Mesendoderm (in vitro differentiated cells): ENCODE data around the gene TCF7L1.

Experiments
- DNase-seq: peaks from one replicate; pipeline ENCODE4 v3.0.0; 2013
- H2AK5ac ChIP-seq: 2 replicates; pipeline ENCODE4 v1.6.1; 2013; ENCODE audit warnings: low read length, inconsistent platforms
- H2BK120ac ChIP-seq: 2 replicates; pipeline ENCODE4 v1.6.1; 2013; ENCODE audit warnings: low read depth, mild to moderate bottlenecking, low read length, moderate library complexity, mixed read lengths
- H2BK15ac ChIP-seq: replicated peaks from 2 replicates; pipeline ENCODE4 v1.6.1; 2013; ENCODE audit warnings: low read depth, mild to moderate bottlenecking, moderate library complexity
- H2BK5ac ChIP-seq: 2 replicates; pipeline ENCODE4 v1.6.1; 2013; ENCODE audit warnings: low read length, inconsistent platforms
- H3K18ac ChIP-seq: 2 replicates; pipeline ENCODE4 v1.6.1; 2013; ENCODE audit warnings: mild to moderate bottlenecking, low read length, mixed read lengths
- H3K23ac ChIP-seq: one replicate; pipeline ENCODE4 v1.6.1; 2013; ENCODE audit warnings: low read length
- H3K27ac ChIP-seq: 2 replicates; pipeline ENCODE4 v1.5.1; 2013; ENCODE audit warnings: low read depth, mild to moderate bottlenecking, inconsistent platforms, low read length, moderate library complexity
- H3K27me3 ChIP-seq: 2 replicates; pipeline ENCODE4 v1.6.1; 2013; ENCODE audit warnings: low read length, control low read depth, mild to moderate bottlenecking, inconsistent platforms; ENCODE audit not compliant: insufficient read depth, poor library complexity
- H3K36me3 ChIP-seq: 2 replicates; pipeline ENCODE4 v1.6.1; 2013; ENCODE audit warnings: low read length, inconsistent platforms; ENCODE audit not compliant: control insufficient read depth, insufficient read depth
- H3K4ac ChIP-seq: one replicate; pipeline ENCODE4 v1.6.1; 2013; ENCODE audit warnings: low read depth, mild to moderate bottlenecking, low read length, moderate library complexity
- H3K4me1 ChIP-seq: 2 replicates; pipeline ENCODE4 v1.6.1; 2013; ENCODE audit warnings: low read depth, low read length, inconsistent platforms; ENCODE audit not compliant: control insufficient read depth
- H3K4me2 ChIP-seq: 2 replicates; pipeline ENCODE4 v1.6.1; 2013; ENCODE audit warnings: low read length
- H3K4me3 ChIP-seq: 2 replicates; pipeline ENCODE4 v1.5.1; 2013; ENCODE audit warnings: mild to moderate bottlenecking, low read length
- H3K56ac ChIP-seq: one replicate; pipeline ENCODE4 v1.6.1; 2013; ENCODE audit warnings: low read length
- H3K79me1 ChIP-seq: 2 replicates; pipeline ENCODE4 v1.6.1; 2013; ENCODE audit warnings: low read length, inconsistent platforms
- H3K79me2 ChIP-seq: 2 replicates; pipeline ENCODE4 v1.6.1; 2013; ENCODE audit warnings: mild to moderate bottlenecking, low read length; ENCODE audit not compliant: control insufficient read depth, insufficient read depth
- H3K9ac ChIP-seq: 2 replicates; pipeline ENCODE4 v1.6.1; 2013; ENCODE audit warnings: low read length, inconsistent platforms
- H4K5ac ChIP-seq: one replicate; pipeline ENCODE4 v1.6.1; 2013; ENCODE audit warnings: low read length
- H4K8ac ChIP-seq: one replicate; pipeline ENCODE4 v1.6.1; 2013; ENCODE audit warnings: low read depth, mild to moderate bottlenecking, control low read depth, low read length, moderate library complexity
- WGBS: extraction: QIAGEN DNeasy Blood & Tissue Kit; methylation state at CpG from one replicate; pipeline ENCODE4 v1.1.7; 2013; ENCODE audit warnings: low lambda C conversion rate, missing lambda C conversion rate; ENCODE audit not compliant: insufficient coverage; ENCODE audit errors: extremely low coverage; 5-methylcytosine and 5-hydroxymethylcytosine counted together

TCF7L1 gene

GRCh38 chr2:85257359-85257969 lies 124.3 kb downstream of the TCF7L1 start:
- no CpG with 5 or more reads among the region's 12 CpGs for WGBS
- peaks cover 31% of the 10 kb centered on the region for H3K4me1 ChIP-seq
- no peak overlapping the region for H3K4me2 ChIP-seq
- no peak overlapping the region for H3K4me3 ChIP-seq
- H4K8ac ChIP-seq: no peak overlapping the region
- H2BK5ac ChIP-seq: peak overlapping the region; percentile 29
- no peak overlapping the region for H4K5ac ChIP-seq
- peak overlapping the region; percentile 60 for H3K56ac ChIP-seq
- no peaks in the 10 kb centered on the region for H3K79me1 ChIP-seq
- H2AK5ac ChIP-seq: peak overlapping the region; percentile 72
- peak overlapping the region; percentile 33 for H3K18ac ChIP-seq
- no peak overlapping the region for H3K9ac ChIP-seq
- H2BK15ac ChIP-seq: no peak overlapping the region
- no peak overlapping the region for H2BK120ac ChIP-seq
- no peaks in the 10 kb centered on the region for H3K27me3 ChIP-seq
- H3K23ac ChIP-seq: no peak overlapping the region
- DNase-seq: no peak
- H3K79me2 ChIP-seq: no peaks in the 10 kb centered on the region
- no peak overlapping the region for H3K27ac ChIP-seq
- peak overlapping the region; percentile 56 for H3K4ac ChIP-seq
- no peaks in the 10 kb centered on the region for H3K36me3 ChIP-seq

GRCh38 chr2:85257970-85258605 lies 124.9 kb downstream of the TCF7L1 start:
- Histone ChIP-seq H3K18ac (peak overlapping the region; percentile 3), H3K56ac (no peak overlapping the region), H3K4me3 (no peak overlapping the region), H3K27me3 (no peaks in the 10 kb centered on the region), H3K4me2 (no peak overlapping the region), H3K23ac (no peak overlapping the region), H3K4ac (peak overlapping the region; percentile 38), H2BK5ac (peak overlapping the region; percentile 6), H3K9ac (no peak overlapping the region), H3K79me1 (no peaks in the 10 kb centered on the region), H4K5ac (no peak overlapping the region), H3K79me2 (no peaks in the 10 kb centered on the region), H2AK5ac (no peak overlapping the region), H3K36me3 (no peaks in the 10 kb centered on the region), H2BK120ac (no peak overlapping the region), H4K8ac (no peak overlapping the region), H3K27ac (no peak overlapping the region), H3K4me1 (peaks cover 31% of the 10 kb centered on the region), H2BK15ac (no peak overlapping the region)
- WGBS: no CpG with 5 or more reads among the region's 7 CpGs
- no peak for DNase-seq

- peak; percentile 94 for DNase-seq
Measured at GRCh38 chr2:85259101-85259590, 126.0 kb downstream of the TCF7L1 start.

GRCh38 chr2:85259879-85260278 lies 126.7 kb downstream of the TCF7L1 start:
- no peak for DNase-seq
- Histone ChIP-seq H2BK15ac (no peak overlapping the region), H3K18ac (no peak overlapping the region), H3K4me3 (no peak overlapping the region), H3K36me3 (no peaks in the 10 kb centered on the region), H2BK5ac (no peak overlapping the region), H3K56ac (peak overlapping the region; percentile 66), H3K23ac (no peak overlapping the region), H3K27ac (peak overlapping the region; percentile 14), H3K9ac (no peak overlapping the region), H2AK5ac (no peak overlapping the region), H2BK120ac (no peak overlapping the region), H3K79me2 (no peaks in the 10 kb centered on the region), H3K79me1 (no peaks in the 10 kb centered on the region), H4K5ac (no peak overlapping the region), H3K4me2 (no peak overlapping the region), H4K8ac (no peak overlapping the region), H3K4me1 (peaks cover 30% of the 10 kb centered on the region), H3K27me3 (no peaks in the 10 kb centered on the region), H3K4ac (no peak overlapping the region)
- WGBS: no CpG with 5 or more reads among the region's 4 CpGs

More at GRCh38 chr2:85259101-85259590, 126.0 kb downstream of the TCF7L1 start:
- H3K4me3 ChIP-seq: no peak overlapping the region
- no peak overlapping the region for H3K4ac ChIP-seq
- peak overlapping the region; percentile 37 for H3K27ac ChIP-seq
- H3K79me1 ChIP-seq: no peaks in the 10 kb centered on the region
- H3K4me1 ChIP-seq: peaks cover 30% of the 10 kb centered on the region
- H3K79me2 ChIP-seq: no peaks in the 10 kb centered on the region
- peak overlapping the region; percentile 74 for H3K56ac ChIP-seq
- WGBS: no CpG with 5 or more reads among the region's 11 CpGs
- H3K4me2 ChIP-seq: no peak overlapping the region
- H2BK15ac ChIP-seq: no peak overlapping the region
- no peaks in the 10 kb centered on the region for H3K27me3 ChIP-seq
- no peak overlapping the region for H2BK120ac ChIP-seq
- no peaks in the 10 kb centered on the region for H3K36me3 ChIP-seq
- no peak overlapping the region for H4K5ac ChIP-seq
- peak overlapping the region; percentile 6 for H3K9ac ChIP-seq
- peak overlapping the region; percentile 75 for H2BK5ac ChIP-seq
- no peak overlapping the region for H3K18ac ChIP-seq
- no peak overlapping the region for H2AK5ac ChIP-seq
- H4K8ac ChIP-seq: no peak overlapping the region
- peak overlapping the region; percentile 59 for H3K23ac ChIP-seq

DNA sequence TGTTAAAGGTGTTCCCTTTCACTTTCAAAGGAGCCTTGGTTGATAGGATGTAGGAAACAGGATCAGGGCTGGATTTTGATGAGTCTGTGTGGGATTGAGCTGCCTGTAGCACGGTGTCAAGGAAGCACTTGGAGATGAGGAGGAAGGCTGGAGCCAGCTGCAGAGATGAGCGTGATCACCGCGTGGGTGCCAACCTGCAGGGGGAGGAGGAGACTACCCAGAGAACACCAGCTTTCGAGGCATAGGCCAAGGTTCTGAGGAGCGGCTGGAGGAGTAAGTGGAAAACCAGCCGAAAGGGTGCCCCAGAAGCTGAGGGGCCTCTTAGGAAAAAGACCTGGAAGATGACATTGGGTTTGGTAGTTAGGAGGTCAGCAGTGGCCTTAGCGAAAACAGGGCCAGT lies 130.4 kb downstream of the TCF7L1 start:
- Histone ChIP-seq H2BK5ac (no peak overlapping the region), H3K79me2 (no peaks in the 10 kb centered on the region), H3K4me2 (no peak overlapping the region)

More for the DNA sequence above, 130.4 kb downstream of the TCF7L1 start:
- Histone ChIP-seq H3K79me1 (no peaks in the 10 kb centered on the region), H3K56ac (no peak overlapping the region), H3K9ac (no peak overlapping the region), H2BK15ac (no peak overlapping the region), H4K5ac (no peak overlapping the region), H3K18ac (no peak overlapping the region), H3K4me3 (no peak overlapping the region), H3K23ac (no peak overlapping the region), H3K4me1 (peaks cover 21% of the 10 kb centered on the region), H3K27ac (no peak overlapping the region), H3K36me3 (no peaks in the 10 kb centered on the region), H3K4ac (no peak overlapping the region), H2AK5ac (no peak overlapping the region), H3K27me3 (no peaks in the 10 kb centered on the region), H2BK120ac (no peak overlapping the region), H4K8ac (no peak overlapping the region)
- no CpG with 5 or more reads among the region's 8 CpGs for WGBS
- no peak for DNase-seq
